ENCODE results near the gene GUCA1A. TPM values are rescaled to one million over a fixed set of nuclear protein-coding genes. Genes with fewer than 3 reads are reported as not detected.

GUCA1A gene
- total RNA-seq, 1 donor from 2014 or later = 0.62 TPM

- no peaks in the 10 kb centered on the region for H3K9me3 Mint-ChIP-seq (ENCODE audit: unreplicated experiment)
- H3K36me3 Mint-ChIP-seq (ENCODE audit: low read depth, unreplicated experiment) = no peaks in the 10 kb centered on the region
- TF ChIP-seq CTCF (IDR thresholded peaks at IDR 0.05; ENCODE audit: unreplicated experiment) = no peak
- peaks cover 3% of the 10 kb centered on the region for H3K27me3 Mint-ChIP-seq (ENCODE audit: unreplicated experiment)
- no peak overlapping the region for H3K4me3 Mint-ChIP-seq (ENCODE audit: unreplicated experiment)
- no peaks in the 10 kb centered on the region for H3K4me1 Mint-ChIP-seq (ENCODE audit: unreplicated experiment)
- no peak overlapping the region for H3K27ac Mint-ChIP-seq (ENCODE audit: unreplicated experiment)
- no peak for DNase-seq (ENCODE audit: low spot score)
Measured at GRCh38 chr6:42158631-42159030, 14.5 kb upstream of the GUCA1A start.

- DNase-seq (ENCODE audit: low spot score) = no peak
- Mint-ChIP-seq H3K36me3 (ENCODE audit: low read depth, unreplicated experiment) (no peaks in the 10 kb centered on the region), H3K4me1 (ENCODE audit: unreplicated experiment) (no peaks in the 10 kb centered on the region), H3K4me3 (ENCODE audit: unreplicated experiment) (no peak overlapping the region), H3K27me3 (ENCODE audit: unreplicated experiment) (peaks cover 3% of the 10 kb centered on the region), H3K9me3 (ENCODE audit: unreplicated experiment) (no peaks in the 10 kb centered on the region), H3K27ac (ENCODE audit: unreplicated experiment) (no peak overlapping the region)
- TF ChIP-seq CTCF (IDR thresholded peaks at IDR 0.05; ENCODE audit: unreplicated experiment) = no peak
Measured at GRCh38 chr6:42159431-42160024, 13.6 kb upstream of the GUCA1A start.

GRCh38 chr6:42162384-42162783 lies 10.8 kb upstream of the GUCA1A start:
- no peak for TF ChIP-seq CTCF (IDR thresholded peaks at IDR 0.05; ENCODE audit: unreplicated experiment)
- DNase-seq (ENCODE audit: low spot score) = no peak
- Mint-ChIP-seq H3K27me3 (ENCODE audit: unreplicated experiment) (no peaks in the 10 kb centered on the region), H3K27ac (ENCODE audit: unreplicated experiment) (no peak overlapping the region), H3K4me3 (ENCODE audit: unreplicated experiment) (no peak overlapping the region), H3K36me3 (ENCODE audit: low read depth, unreplicated experiment) (no peaks in the 10 kb centered on the region), H3K9me3 (ENCODE audit: unreplicated experiment) (no peaks in the 10 kb centered on the region), H3K4me1 (ENCODE audit: unreplicated experiment) (peaks cover 3% of the 10 kb centered on the region)

- Mint-ChIP-seq H3K27ac (ENCODE audit: unreplicated experiment) (no peak overlapping the region), H3K4me3 (ENCODE audit: unreplicated experiment) (no peak overlapping the region), H3K27me3 (ENCODE audit: unreplicated experiment) (no peaks in the 10 kb centered on the region), H3K36me3 (ENCODE audit: low read depth, unreplicated experiment) (no peaks in the 10 kb centered on the region), H3K9me3 (ENCODE audit: unreplicated experiment) (no peaks in the 10 kb centered on the region), H3K4me1 (ENCODE audit: unreplicated experiment) (peaks cover 3% of the 10 kb centered on the region)
- no peak for DNase-seq (ENCODE audit: low spot score)
- no peak for TF ChIP-seq CTCF (IDR thresholded peaks at IDR 0.05; ENCODE audit: unreplicated experiment)
Measured at GRCh38 chr6:42162812-42163211, 10.4 kb upstream of the GUCA1A start.

GRCh38 chr6:42163981-42164380 lies 9.2 kb upstream of the GUCA1A start:
- Mint-ChIP-seq H3K27me3 (ENCODE audit: unreplicated experiment) (peaks cover 4% of the 10 kb centered on the region), H3K4me1 (ENCODE audit: unreplicated experiment) (peaks cover 3% of the 10 kb centered on the region), H3K36me3 (ENCODE audit: low read depth, unreplicated experiment) (no peaks in the 10 kb centered on the region), H3K9me3 (ENCODE audit: unreplicated experiment) (no peaks in the 10 kb centered on the region), H3K27ac (ENCODE audit: unreplicated experiment) (no peak overlapping the region), H3K4me3 (ENCODE audit: unreplicated experiment) (no peak overlapping the region)
- TF ChIP-seq CTCF (IDR thresholded peaks at IDR 0.05; ENCODE audit: unreplicated experiment) = no peak
- DNase-seq (ENCODE audit: low spot score) = no peak
